ENCODE measurements around the gene RBMS1.

DNA sequence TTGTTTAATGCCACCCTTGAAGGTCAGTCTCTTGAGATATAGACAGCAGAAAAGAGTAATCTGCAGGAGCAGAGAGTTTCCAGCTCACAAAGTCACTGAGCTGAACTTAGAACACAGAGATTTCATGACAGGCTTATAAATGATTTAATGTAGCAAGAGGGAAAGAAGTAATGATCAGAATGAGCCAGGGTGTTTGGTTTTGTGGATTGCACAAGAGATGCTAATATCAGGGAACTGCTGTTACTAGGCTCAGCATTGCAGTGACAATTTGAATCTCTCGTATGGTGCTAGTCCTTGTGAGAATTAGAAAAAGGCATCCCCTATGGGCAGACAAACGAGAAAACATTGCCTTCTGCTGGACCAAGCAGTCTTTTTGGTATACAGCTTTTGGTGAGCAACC is 231.9 kb downstream of the RBMS1 start:
- TF ChIP-seq, protein P1, sequence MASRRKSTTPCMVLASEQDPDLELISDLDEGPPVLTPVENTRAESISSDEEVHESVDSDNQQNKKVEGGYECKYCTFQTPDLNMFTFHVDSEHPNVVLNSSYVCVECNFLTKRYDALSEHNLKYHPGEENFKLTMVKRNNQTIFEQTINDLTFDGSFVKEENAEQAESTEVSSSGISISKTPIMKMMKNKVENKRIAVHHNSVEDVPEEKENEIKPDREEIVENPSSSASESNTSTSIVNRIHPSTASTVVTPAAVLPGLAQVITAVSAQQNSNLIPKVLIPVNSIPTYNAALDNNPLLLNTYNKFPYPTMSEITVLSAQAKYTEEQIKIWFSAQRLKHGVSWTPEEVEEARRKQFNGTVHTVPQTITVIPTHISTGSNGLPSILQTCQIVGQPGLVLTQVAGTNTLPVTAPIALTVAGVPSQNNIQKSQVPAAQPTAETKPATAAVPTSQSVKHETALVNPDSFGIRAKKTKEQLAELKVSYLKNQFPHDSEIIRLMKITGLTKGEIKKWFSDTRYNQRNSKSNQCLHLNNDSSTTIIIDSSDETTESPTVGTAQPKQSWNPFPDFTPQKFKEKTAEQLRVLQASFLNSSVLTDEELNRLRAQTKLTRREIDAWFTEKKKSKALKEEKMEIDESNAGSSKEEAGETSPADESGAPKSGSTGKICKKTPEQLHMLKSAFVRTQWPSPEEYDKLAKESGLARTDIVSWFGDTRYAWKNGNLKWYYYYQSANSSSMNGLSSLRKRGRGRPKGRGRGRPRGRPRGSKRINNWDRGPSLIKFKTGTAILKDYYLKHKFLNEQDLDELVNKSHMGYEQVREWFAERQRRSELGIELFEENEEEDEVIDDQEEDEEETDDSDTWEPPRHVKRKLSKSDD (CRISPR knock-in tag; IDR thresholded peaks at IDR 0.05; ENCODE audit: low read depth): no peak
- TF ChIP-seq MXI1 (IDR thresholded peaks at IDR 0.05; ENCODE audit: borderline replicate concordance, low read depth, low read length): no peak

Data from HepG2 (cell line).